ENCODE measurements around the gene PPM1L.
"Not testable (repeated sequence)": the region's sequence is repeated elsewhere in the genome, so short reads cannot be mapped to it uniquely, and the experiment has no call there.

The PPM1L gene

GRCh38 chr3:160935413-160936095 is 179.5 kb downstream of the PPM1L start:
- no peak for DNase-seq (ENCODE audit: low read depth)

- peak; percentile 26 for DNase-seq (ENCODE audit: low read depth)
Measured at GRCh38 chr3:160941885-160942494, 186.0 kb downstream of the PPM1L start.

- DNase-seq (ENCODE audit: low read depth): no peak
Measured at GRCh38 chr3:160943996-160944395, 188.0 kb downstream of the PPM1L start.

GRCh38 chr3:160945336-160945735 is 189.3 kb downstream of the PPM1L start:
- DNase-seq (ENCODE audit: low read depth): no peak

GRCh38 chr3:160948273-160948672 is 192.2 kb downstream of the PPM1L start:
- DNase-seq (ENCODE audit: low read depth): no peak

- no peak for DNase-seq (ENCODE audit: low read depth)
Measured at GRCh38 chr3:160949460-160949859, 193.4 kb downstream of the PPM1L start.

GRCh38 chr3:160950542-160950941 is 194.5 kb downstream of the PPM1L start:
- no peak for DNase-seq (ENCODE audit: low read depth)

GRCh38 chr3:160950954-160951353 is 194.9 kb downstream of the PPM1L start:
- DNase-seq (ENCODE audit: low read depth): no peak

- DNase-seq (ENCODE audit: low read depth): no peak
Measured at GRCh38 chr3:160951642-160952487, 195.8 kb downstream of the PPM1L start.

- DNase-seq (ENCODE audit: low read depth): no peak
Measured at GRCh38 chr3:160953686-160954085, 197.7 kb downstream of the PPM1L start.

GRCh38 chr3:160956785-160957184 is 200.8 kb downstream of the PPM1L start:
- DNase-seq (ENCODE audit: low read depth): no peak

- no peak for DNase-seq (ENCODE audit: low read depth)
Measured at GRCh38 chr3:160960568-160960967, 204.5 kb downstream of the PPM1L start.

- no peak for DNase-seq (ENCODE audit: low read depth)
Measured at GRCh38 chr3:160963949-160964348, 207.9 kb downstream of the PPM1L start.

- DNase-seq (ENCODE audit: low read depth): no peak
Measured at GRCh38 chr3:160968761-160969160, 212.7 kb downstream of the PPM1L start.

GRCh38 chr3:160973067-160973809 is 217.2 kb downstream of the PPM1L start:
- DNase-seq (ENCODE audit: low read depth): no peak

- DNase-seq (ENCODE audit: low read depth): no peak
Measured at GRCh38 chr3:160977773-160978172, 221.7 kb downstream of the PPM1L start.

- DNase-seq (ENCODE audit: low read depth): no peak
Measured at GRCh38 chr3:160980740-160981139, 224.7 kb downstream of the PPM1L start.

- no peak for DNase-seq (ENCODE audit: low read depth)
Measured at GRCh38 chr3:160981217-160981938, 225.3 kb downstream of the PPM1L start.

GRCh38 chr3:160982491-160982890 is 226.5 kb downstream of the PPM1L start:
- DNase-seq (ENCODE audit: low read depth): no peak

GRCh38 chr3:160983900-160984299 is 227.9 kb downstream of the PPM1L start:
- not testable (repeated sequence) for DNase-seq (ENCODE audit: low read depth)

GRCh38 chr3:160986069-160986468 is 230.0 kb downstream of the PPM1L start:
- DNase-seq (ENCODE audit: low read depth): no peak

All from stimulated activated CD8-positive, alpha-beta memory T cell treated with anti-CD3 and anti-CD28 coated beads, Interleukin-15, amount 100 ng/mL, for 24 hours (primary cell).